Measurements from ENCODE around the gene SIK2.

Gene SIK2

DNA sequence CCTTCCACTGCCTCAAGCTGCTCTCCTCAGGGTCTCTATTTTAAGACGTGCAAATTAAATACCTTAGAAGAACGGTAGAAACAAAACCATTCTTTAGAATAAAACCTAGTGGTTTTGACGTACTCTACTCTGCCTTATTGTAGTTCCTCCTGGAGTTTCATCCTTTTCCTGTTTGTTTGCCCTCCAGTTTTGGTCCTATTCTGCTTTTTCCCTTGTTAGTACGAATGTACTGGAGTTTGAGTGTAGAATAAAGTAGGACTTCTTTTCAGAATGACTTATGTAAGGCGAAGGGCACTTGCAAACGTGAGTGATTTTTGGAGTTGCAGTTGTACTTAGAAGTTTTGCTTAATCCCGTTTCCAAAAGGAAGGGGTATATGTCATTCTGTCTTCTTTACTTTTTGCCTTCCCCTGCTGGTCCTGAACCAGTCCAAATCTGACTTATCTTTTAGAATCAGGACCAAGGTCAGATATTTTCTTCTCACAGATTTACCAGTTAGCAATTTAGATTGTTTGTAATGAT, 1.4 kb downstream of the SIK2 start:
- Histone ChIP-seq H3K4me3 (ENCODE audit: low read length) (peak overlapping the region; percentile 88), H3K4me1 (ENCODE audit: control insufficient read depth, insufficient read depth, low read length) (peaks cover 24% of the 10 kb centered on the region), H3K4me2 (ENCODE audit: low read length) (peak overlapping the region; percentile 90), H3K27me3 (ENCODE audit: control insufficient read depth, insufficient read depth, low read length) (no peaks in the 10 kb centered on the region), H3K9ac (ENCODE audit: low read depth, low read length) (peak overlapping the region; percentile 97), H3K9me3 (replicated peaks; ENCODE audit: low read length) (no peaks in the 10 kb centered on the region), H3K36me3 (ENCODE audit: insufficient read depth, low read length) (no peaks in the 10 kb centered on the region)

DNA sequence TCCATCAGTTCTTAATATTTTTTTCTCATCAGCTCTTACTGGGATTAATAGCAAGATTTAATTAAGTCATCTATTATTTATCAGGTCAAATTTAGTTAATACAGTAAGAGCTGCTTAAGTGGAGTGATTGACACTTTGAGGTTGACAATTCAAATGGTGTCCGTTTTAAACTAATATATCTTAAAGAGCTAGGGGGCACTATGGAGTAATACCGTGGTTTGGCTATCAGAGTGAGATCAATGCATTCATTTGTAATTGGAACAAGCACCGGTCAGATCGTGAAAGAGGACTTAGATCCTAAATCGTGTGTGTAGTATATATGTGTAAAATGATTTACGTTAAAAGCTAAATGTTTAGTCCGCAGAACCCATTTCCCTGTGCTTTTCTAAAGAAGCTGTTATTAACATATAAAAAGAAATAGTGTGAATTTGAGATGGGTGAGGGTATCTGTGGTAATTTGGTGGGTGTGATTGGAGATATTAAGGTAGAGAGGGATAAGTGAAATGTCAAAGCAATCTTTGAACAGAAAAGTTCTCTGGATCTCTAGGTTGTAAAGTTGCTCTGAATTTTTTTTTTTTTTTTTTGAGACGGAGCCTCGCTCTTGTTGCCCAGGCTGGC, 2.3 kb downstream of the SIK2 start:
- Histone ChIP-seq H3K9ac (ENCODE audit: low read depth, low read length) (peak overlapping the region; percentile 97), H3K4me2 (ENCODE audit: low read length) (peak overlapping the region; percentile 90), H3K9me3 (replicated peaks; ENCODE audit: low read length) (no peaks in the 10 kb centered on the region), H3K4me1 (ENCODE audit: control insufficient read depth, insufficient read depth, low read length) (peaks cover 22% of the 10 kb centered on the region), H3K27me3 (ENCODE audit: control insufficient read depth, insufficient read depth, low read length) (no peaks in the 10 kb centered on the region), H3K36me3 (ENCODE audit: insufficient read depth, low read length) (no peaks in the 10 kb centered on the region), H3K4me3 (ENCODE audit: low read length) (peak overlapping the region; percentile 88)

DNA sequence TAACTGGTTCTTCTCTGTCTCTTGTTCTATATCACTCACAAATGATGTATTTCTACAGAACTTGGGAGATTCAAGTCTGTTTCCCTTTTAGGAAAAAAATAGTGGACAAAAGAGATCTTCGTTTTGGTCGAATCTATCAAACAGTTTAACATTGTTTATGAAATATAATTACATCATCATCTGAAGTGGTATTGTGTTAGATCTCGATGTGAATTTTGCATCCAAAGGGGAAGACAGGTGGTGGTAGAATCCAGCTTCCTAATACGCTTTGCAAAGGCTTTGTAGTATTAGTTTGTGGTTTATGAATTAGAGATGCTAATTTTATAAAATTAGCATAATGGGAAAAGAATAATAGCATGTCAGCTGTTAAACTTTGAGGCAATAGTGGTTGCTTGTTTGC, 3.4 kb downstream of the SIK2 start:
- no peak overlapping the region for H3K9ac ChIP-seq (ENCODE audit: low read depth, low read length)
- no peaks in the 10 kb centered on the region for H3K9me3 ChIP-seq (replicated peaks; ENCODE audit: low read length)
- H3K4me3 ChIP-seq (ENCODE audit: low read length): no peak overlapping the region
- peak overlapping the region; percentile 7 for H3K4me2 ChIP-seq (ENCODE audit: low read length)
- H3K4me1 ChIP-seq (ENCODE audit: control insufficient read depth, insufficient read depth, low read length): peaks cover 22% of the 10 kb centered on the region
- H3K27me3 ChIP-seq (ENCODE audit: control insufficient read depth, insufficient read depth, low read length): no peaks in the 10 kb centered on the region
- H3K36me3 ChIP-seq (ENCODE audit: insufficient read depth, low read length): no peaks in the 10 kb centered on the region

DNA sequence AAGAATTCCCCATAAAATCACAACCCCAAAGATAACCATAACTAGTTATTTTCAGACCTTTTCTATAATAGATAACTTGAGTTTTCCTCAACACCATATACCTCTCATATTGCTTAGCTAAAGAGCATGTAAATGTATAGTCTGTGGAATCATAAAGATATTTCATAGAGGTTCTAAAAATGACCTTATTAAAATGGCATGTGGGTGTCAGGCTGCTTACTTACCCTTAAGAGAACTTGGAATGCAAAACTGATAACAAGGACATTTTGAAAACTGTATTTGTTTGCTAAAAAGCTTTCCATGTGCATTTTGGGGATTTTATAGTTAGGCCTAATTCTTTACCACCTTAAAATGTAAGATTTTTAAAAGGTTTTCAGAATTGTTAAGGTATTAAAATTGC, 4.7 kb downstream of the SIK2 start:
- Histone ChIP-seq H3K4me1 (ENCODE audit: control insufficient read depth, insufficient read depth, low read length) (peaks cover 16% of the 10 kb centered on the region), H3K36me3 (ENCODE audit: insufficient read depth, low read length) (no peaks in the 10 kb centered on the region), H3K4me2 (ENCODE audit: low read length) (peak overlapping the region; percentile 18)

DNA sequence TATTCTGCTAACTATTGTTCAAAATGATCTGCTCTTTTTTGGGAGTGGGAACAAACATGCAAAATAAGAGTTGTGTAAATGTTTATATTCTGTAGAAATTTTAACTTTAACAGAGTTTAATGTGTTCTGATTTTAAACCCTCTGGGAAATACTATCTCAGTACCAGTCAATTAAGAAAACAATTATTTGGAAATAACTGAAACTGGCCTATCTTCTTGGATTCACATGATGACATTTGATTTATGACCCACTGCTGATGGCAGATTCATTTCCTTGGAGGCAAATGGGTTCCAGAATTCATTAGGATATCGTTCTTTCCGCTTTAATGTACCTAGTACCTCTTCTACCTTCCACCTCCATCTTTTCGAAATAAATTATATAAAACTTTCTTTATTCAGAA, 5.5 kb downstream of the SIK2 start:
- Histone ChIP-seq H3K9ac (ENCODE audit: low read depth, low read length) (no peak overlapping the region), H3K27me3 (ENCODE audit: control insufficient read depth, insufficient read depth, low read length) (no peaks in the 10 kb centered on the region), H3K9me3 (replicated peaks; ENCODE audit: low read length) (no peaks in the 10 kb centered on the region), H3K4me3 (ENCODE audit: low read length) (no peak overlapping the region), H3K36me3 (ENCODE audit: insufficient read depth, low read length) (no peaks in the 10 kb centered on the region), H3K4me2 (ENCODE audit: low read length) (no peak overlapping the region), H3K4me1 (ENCODE audit: control insufficient read depth, insufficient read depth, low read length) (peaks cover 16% of the 10 kb centered on the region)

More for the DNA sequence above, 4.7 kb downstream of the SIK2 start:
- Histone ChIP-seq H3K27me3 (ENCODE audit: control insufficient read depth, insufficient read depth, low read length) (no peaks in the 10 kb centered on the region), H3K4me3 (ENCODE audit: low read length) (no peak overlapping the region), H3K9ac (ENCODE audit: low read depth, low read length) (no peak overlapping the region), H3K9me3 (replicated peaks; ENCODE audit: low read length) (no peaks in the 10 kb centered on the region)

DNA sequence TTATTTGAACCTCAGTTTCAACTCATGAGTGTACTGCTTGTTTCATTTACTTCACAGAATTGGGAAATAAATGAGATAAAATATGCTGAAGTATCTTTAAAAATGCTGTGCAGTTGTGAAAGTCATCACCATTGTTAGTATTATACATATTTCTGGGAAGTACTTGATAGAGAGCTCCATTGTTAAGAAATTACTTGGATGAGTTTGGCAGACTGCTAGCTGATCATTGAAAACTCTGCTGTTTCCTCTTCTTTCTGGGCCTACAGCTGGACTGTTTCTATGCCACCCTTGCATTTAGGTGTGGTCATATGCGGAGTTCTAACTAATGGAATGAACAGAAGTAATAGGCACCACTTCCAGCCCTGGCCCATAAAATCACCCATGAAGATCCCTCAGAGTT, 10.0 kb downstream of the SIK2 start:
- no peak overlapping the region for H3K9ac ChIP-seq (ENCODE audit: low read depth, low read length)
- H3K27me3 ChIP-seq (ENCODE audit: control insufficient read depth, insufficient read depth, low read length): no peaks in the 10 kb centered on the region
- no peaks in the 10 kb centered on the region for H3K9me3 ChIP-seq (replicated peaks; ENCODE audit: low read length)
- H3K36me3 ChIP-seq (ENCODE audit: insufficient read depth, low read length): peaks cover 8% of the 10 kb centered on the region
- H3K4me3 ChIP-seq (ENCODE audit: low read length): no peak overlapping the region
- peaks cover under 1% of the 10 kb centered on the region for H3K4me1 ChIP-seq (ENCODE audit: control insufficient read depth, insufficient read depth, low read length)
- H3K4me2 ChIP-seq (ENCODE audit: low read length): no peak overlapping the region

DNA sequence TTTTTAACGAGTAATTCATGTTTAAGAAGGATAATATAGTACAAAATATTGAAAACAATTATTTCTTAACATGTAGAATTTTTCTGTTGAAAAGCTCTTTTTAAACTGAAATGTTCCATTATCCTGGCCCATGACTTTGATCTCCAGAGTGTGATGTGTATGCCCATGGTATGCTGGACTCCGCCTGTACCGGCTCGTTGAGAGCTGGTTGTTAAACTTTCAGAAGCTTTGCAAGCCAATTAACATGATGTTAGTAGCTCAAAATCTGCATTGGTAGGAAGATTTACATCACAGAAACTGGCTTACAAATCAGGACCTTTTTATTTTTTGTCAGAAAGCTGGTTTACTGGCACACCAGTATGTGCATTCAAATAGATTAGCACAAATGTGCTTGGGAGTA, 15.0 kb downstream of the SIK2 start:
- H3K4me1 ChIP-seq (ENCODE audit: control insufficient read depth, insufficient read depth, low read length): no peaks in the 10 kb centered on the region
- H3K36me3 ChIP-seq (ENCODE audit: insufficient read depth, low read length): peaks cover 41% of the 10 kb centered on the region
- no peak overlapping the region for H3K9ac ChIP-seq (ENCODE audit: low read depth, low read length)
- H3K27me3 ChIP-seq (ENCODE audit: control insufficient read depth, insufficient read depth, low read length): no peaks in the 10 kb centered on the region
- H3K9me3 ChIP-seq (replicated peaks; ENCODE audit: low read length): no peaks in the 10 kb centered on the region
- H3K4me3 ChIP-seq (ENCODE audit: low read length): no peak overlapping the region
- H3K4me2 ChIP-seq (ENCODE audit: low read length): no peak overlapping the region

DNA sequence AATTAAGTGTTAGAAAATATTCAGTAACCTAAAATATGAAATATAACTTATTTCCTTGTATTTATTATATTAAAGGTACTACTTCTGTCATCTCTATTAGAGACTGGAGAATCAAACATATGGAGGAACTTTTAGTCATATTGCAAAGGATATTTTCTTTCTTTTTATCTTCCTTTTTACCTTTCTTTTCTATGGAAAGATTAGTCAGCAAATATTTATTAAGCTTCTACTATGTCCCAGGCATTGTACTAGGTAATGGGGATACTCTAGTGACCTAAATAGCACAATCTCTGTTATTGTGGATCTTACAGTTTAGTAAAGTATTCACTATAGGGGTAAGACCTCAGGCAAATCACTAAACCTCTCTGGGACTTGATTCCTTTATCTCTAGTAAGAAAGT, 18.3 kb downstream of the SIK2 start:
- no peaks in the 10 kb centered on the region for H3K27me3 ChIP-seq (ENCODE audit: control insufficient read depth, insufficient read depth, low read length)
- no peak overlapping the region for H3K9ac ChIP-seq (ENCODE audit: low read depth, low read length)
- H3K4me2 ChIP-seq (ENCODE audit: low read length): no peak overlapping the region
- H3K4me1 ChIP-seq (ENCODE audit: control insufficient read depth, insufficient read depth, low read length): no peaks in the 10 kb centered on the region
- H3K36me3 ChIP-seq (ENCODE audit: insufficient read depth, low read length): peaks cover 52% of the 10 kb centered on the region
- H3K4me3 ChIP-seq (ENCODE audit: low read length): no peak overlapping the region
- H3K9me3 ChIP-seq (replicated peaks; ENCODE audit: low read length): no peaks in the 10 kb centered on the region

DNA sequence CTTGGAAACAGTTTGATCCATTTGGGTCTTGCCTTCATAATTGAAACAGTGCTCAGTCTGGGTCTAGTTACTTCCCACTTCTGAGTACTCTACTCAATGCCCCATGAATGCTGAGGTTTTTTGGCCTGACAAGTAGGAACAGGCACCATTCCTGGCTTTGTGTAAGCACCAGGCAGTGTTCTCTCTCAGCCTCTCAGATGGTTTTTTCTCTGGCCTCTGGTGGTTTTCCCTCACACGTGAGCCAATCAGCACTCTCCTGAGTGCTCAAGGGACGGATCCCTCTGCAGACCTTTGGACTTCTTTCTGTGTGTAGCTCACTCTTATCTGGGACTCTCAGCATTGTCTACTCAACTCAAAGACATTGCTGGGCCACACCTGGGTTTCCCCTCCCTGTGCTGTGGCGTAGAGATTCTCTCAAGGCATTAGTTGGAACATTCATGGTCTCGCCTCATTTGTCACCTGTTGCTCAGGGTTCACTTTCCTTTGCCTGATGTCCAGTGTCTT, 21.3 kb downstream of the SIK2 start:
- H3K9me3 ChIP-seq (replicated peaks; ENCODE audit: low read length): no peaks in the 10 kb centered on the region
- H3K4me2 ChIP-seq (ENCODE audit: low read length): no peak overlapping the region
- no peaks in the 10 kb centered on the region for H3K27me3 ChIP-seq (ENCODE audit: control insufficient read depth, insufficient read depth, low read length)
- H3K4me3 ChIP-seq (ENCODE audit: low read length): no peak overlapping the region
- H3K4me1 ChIP-seq (ENCODE audit: control insufficient read depth, insufficient read depth, low read length): no peaks in the 10 kb centered on the region
- peaks cover 36% of the 10 kb centered on the region for H3K36me3 ChIP-seq (ENCODE audit: insufficient read depth, low read length)
- H3K9ac ChIP-seq (ENCODE audit: low read depth, low read length): no peak overlapping the region

DNA sequence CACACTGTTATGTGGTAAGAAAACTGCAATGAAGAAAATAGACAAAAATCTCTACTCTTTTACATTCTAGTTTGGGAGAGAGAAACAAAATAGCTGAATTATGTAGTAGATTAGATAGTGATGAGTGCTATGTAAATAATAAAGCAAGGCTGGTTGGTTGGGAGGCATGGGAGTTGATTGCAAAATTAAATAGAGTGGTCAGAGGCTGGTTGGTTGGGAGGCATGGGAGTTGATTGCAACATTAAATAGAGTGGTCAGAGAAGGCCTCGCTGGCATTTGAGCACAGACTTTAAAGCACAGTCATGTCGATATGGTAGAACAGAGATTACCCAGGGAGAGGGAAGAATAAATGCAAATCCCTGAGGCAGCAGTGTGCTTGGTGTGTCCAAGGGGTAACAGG, 22.4 kb downstream of the SIK2 start:
- no peak overlapping the region for H3K9ac ChIP-seq (ENCODE audit: low read depth, low read length)
- no peaks in the 10 kb centered on the region for H3K4me1 ChIP-seq (ENCODE audit: control insufficient read depth, insufficient read depth, low read length)
- no peak overlapping the region for H3K4me3 ChIP-seq (ENCODE audit: low read length)
- H3K27me3 ChIP-seq (ENCODE audit: control insufficient read depth, insufficient read depth, low read length): no peaks in the 10 kb centered on the region
- H3K36me3 ChIP-seq (ENCODE audit: insufficient read depth, low read length): peaks cover 37% of the 10 kb centered on the region
- no peak overlapping the region for H3K4me2 ChIP-seq (ENCODE audit: low read length)
- H3K9me3 ChIP-seq (replicated peaks; ENCODE audit: low read length): no peaks in the 10 kb centered on the region

DNA sequence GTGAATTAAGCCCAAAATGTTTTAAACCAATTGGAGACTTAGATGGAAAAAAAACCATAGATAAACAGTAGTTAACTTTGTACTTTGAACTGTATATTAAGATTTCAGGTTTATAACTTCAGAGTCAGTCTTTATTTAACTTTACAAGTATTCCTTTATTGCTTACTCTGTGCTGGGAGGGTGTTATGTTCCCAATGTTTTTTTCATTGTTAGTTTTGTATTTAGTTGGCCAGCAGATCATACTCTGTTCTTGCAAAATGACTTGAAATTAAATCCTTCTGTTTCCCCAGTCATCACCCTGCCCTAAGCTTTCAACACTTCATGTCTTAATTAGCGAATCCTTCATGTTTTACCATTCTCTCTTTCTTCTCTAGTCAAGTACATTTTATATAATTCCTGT, 25.3 kb downstream of the SIK2 start:
- Histone ChIP-seq H3K36me3 (ENCODE audit: insufficient read depth, low read length) (peaks cover 22% of the 10 kb centered on the region), H3K9me3 (replicated peaks; ENCODE audit: low read length) (no peaks in the 10 kb centered on the region), H3K4me2 (ENCODE audit: low read length) (no peak overlapping the region), H3K9ac (ENCODE audit: low read depth, low read length) (no peak overlapping the region), H3K4me1 (ENCODE audit: control insufficient read depth, insufficient read depth, low read length) (peaks cover 23% of the 10 kb centered on the region), H3K27me3 (ENCODE audit: control insufficient read depth, insufficient read depth, low read length) (no peaks in the 10 kb centered on the region), H3K4me3 (ENCODE audit: low read length) (no peak overlapping the region)

DNA sequence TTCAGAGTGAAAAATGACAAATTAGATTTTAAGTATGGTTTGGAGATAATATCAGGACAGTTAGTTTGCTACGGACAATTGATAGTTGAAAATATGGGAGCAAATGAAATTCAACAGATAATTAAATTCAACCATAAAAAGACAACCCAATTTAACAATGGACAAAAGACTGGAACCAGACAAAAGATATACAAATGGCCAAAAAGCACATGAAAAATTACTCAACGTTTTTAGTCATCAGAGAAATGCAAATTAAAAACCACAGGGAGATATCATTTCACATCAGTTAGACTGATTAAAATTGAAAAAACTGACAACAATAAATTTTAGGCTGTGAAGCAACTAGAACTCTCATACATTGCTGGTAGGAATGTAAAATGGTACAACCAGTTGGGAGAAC, 27.2 kb downstream of the SIK2 start:
- no peak overlapping the region for H3K9ac ChIP-seq (ENCODE audit: low read depth, low read length)

More for the DNA sequence above, 27.2 kb downstream of the SIK2 start:
- Histone ChIP-seq H3K27me3 (ENCODE audit: control insufficient read depth, insufficient read depth, low read length) (no peaks in the 10 kb centered on the region), H3K4me2 (ENCODE audit: low read length) (no peak overlapping the region), H3K4me3 (ENCODE audit: low read length) (no peak overlapping the region), H3K36me3 (ENCODE audit: insufficient read depth, low read length) (peaks cover 15% of the 10 kb centered on the region), H3K4me1 (ENCODE audit: control insufficient read depth, insufficient read depth, low read length) (peaks cover 36% of the 10 kb centered on the region), H3K9me3 (replicated peaks; ENCODE audit: low read length) (no peaks in the 10 kb centered on the region)
